Measurements from ENCODE around the gene DCDC2B. TPM values are rescaled to one million over a fixed set of nuclear protein-coding genes. Genes with fewer than 3 reads are reported as not detected.

Gene DCDC2B
- total RNA-seq, 1 experiment from 2014 or later, result 0.27 TPM

DNA sequence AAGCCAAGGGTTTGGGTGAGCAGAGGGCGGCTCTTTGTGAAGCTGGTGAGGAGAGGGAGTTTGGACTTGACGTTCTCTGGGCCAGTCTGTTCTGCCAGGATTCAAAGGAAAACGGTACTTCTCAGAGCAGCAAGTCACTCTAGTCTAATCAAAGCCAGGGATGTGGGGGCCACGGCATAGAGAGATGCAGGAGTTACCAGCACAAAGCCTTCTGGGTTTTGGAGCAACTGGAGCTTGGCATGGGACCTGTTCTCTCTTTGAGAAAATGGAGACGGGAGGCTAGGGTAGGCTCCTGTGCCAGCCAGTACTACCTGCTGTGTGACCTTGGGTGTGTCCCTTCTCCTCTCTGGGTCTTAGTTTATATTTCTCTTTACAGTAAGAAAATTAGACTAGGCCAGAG lies 27.3 kb upstream of the DCDC2B start:
- Histone ChIP-seq H3K27ac (ENCODE audit: low read depth, low read length) (peak overlapping the region; percentile 69), H3K79me2 (ENCODE audit: insufficient read depth, low read length) (peaks cover 61% of the 10 kb centered on the region)
- POLR2A ChIA-PET, result no interaction called here

More for the DNA sequence above, 27.3 kb upstream of the DCDC2B start:
- Histone ChIP-seq H3K4me1 (ENCODE audit: control insufficient read depth in 1 of 2, insufficient read depth in 2 of 2, low read length in 2 of 2) (peaks cover 15 to 32% of the 10 kb centered on the region in 2 experiments), H2AFZ (ENCODE audit: low read depth, low read length, poor library complexity, severe bottlenecking) (no peak overlapping the region), H3K4me2 (ENCODE audit: low read length) (peak overlapping the region; percentile 95), H3K27me3 (ENCODE audit: insufficient read depth, low read length) (no peaks in the 10 kb centered on the region), H3K36me3 (ENCODE audit: control insufficient read depth in 1 of 2, insufficient read depth in 2 of 2, low read length in 2 of 2) (peaks cover 31 to 45% of the 10 kb centered on the region in 2 experiments), H3K9me2 (ENCODE audit: insufficient read depth) (no peaks in the 10 kb centered on the region), H3K9me3 (ENCODE audit: control insufficient read depth in 1 of 2, insufficient read depth in 1 of 2, low read depth in 1 of 2, low read length in 2 of 2) (no peaks in the 10 kb centered on the region), H3K4me3 (replicated peaks in 1 of 2; ENCODE audit: low read depth in 1 of 2, low read length in 2 of 2) (no peak overlapping the region), H3K9ac (ENCODE audit: low read length) (peak overlapping the region; percentile 15; the same call in 1 of the 2 replicates), H4K20me1 (ENCODE audit: insufficient read depth) (peaks cover 14% of the 10 kb centered on the region; the same call in 1 of the 2 replicates)
- no TSS peak for BruUV-seq (replicated peaks)
- ATAC-seq (no peak), DNase-seq (ENCODE audit: low read depth, low spot score) (no peak)
- intact Hi-C loops (cut with micrococcal nuclease), result no loop called here
- RAD21 ChIA-PET (ENCODE audit: low non-redundant PET in 1 of 2, low total read pairs in 2 of 2, uncharacterized antibody in 2 of 2, unreplicated experiment in 2 of 2), result no interaction called here
- TF ChIP-seq CEBPB (IDR thresholded peaks at IDR 0.05; ENCODE audit: low read depth) (no peak), JUND (IDR thresholded peaks at IDR 0.05) (no peak), POLR2AphosphoS5 (IDR thresholded peaks at IDR 0.05; ENCODE audit: low read depth, low read length) (no peak), EZH2phosphoT487 (IDR thresholded peaks at IDR 0.05; ENCODE audit: borderline replicate concordance) (no peak), TCF7L2 (IDR thresholded peaks at IDR 0.05; ENCODE audit: borderline replicate concordance, extremely low read depth, insufficient read depth, insufficient read length) (no peak), SIN3A (IDR thresholded peaks at IDR 0.05; ENCODE audit: low read depth) (no peak), ZNF274 (IDR thresholded peaks at IDR 0.05; ENCODE audit: low read depth, low read length) (no peak), EZH2 (IDR thresholded peaks at IDR 0.05) (no peak), YY1 (IDR thresholded peaks at IDR 0.05; ENCODE audit: extremely low read depth, insufficient replicate concordance, low read depth, low read length) (no peak), POLR2A (IDR thresholded peaks at IDR 0.05; ENCODE audit: borderline replicate concordance, extremely low read depth, insufficient read depth, insufficient read length) (no peak), CBX3 (IDR thresholded peaks at IDR 0.05; ENCODE audit: low read depth) (no peak), EGR1 (IDR thresholded peaks at IDR 0.05; ENCODE audit: low read depth) (no peak)
- TF ChIP-seq, protein P1, sequence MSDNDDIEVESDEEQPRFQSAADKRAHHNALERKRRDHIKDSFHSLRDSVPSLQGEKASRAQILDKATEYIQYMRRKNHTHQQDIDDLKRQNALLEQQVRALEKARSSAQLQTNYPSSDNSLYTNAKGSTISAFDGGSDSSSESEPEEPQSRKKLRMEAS (IDR thresholded peaks at IDR 0.05), result no peak
- TF ChIP-seq, protein P2, sequence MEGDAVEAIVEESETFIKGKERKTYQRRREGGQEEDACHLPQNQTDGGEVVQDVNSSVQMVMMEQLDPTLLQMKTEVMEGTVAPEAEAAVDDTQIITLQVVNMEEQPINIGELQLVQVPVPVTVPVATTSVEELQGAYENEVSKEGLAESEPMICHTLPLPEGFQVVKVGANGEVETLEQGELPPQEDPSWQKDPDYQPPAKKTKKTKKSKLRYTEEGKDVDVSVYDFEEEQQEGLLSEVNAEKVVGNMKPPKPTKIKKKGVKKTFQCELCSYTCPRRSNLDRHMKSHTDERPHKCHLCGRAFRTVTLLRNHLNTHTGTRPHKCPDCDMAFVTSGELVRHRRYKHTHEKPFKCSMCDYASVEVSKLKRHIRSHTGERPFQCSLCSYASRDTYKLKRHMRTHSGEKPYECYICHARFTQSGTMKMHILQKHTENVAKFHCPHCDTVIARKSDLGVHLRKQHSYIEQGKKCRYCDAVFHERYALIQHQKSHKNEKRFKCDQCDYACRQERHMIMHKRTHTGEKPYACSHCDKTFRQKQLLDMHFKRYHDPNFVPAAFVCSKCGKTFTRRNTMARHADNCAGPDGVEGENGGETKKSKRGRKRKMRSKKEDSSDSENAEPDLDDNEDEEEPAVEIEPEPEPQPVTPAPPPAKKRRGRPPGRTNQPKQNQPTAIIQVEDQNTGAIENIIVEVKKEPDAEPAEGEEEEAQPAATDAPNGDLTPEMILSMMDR (IDR thresholded peaks at IDR 0.05 in 2 of 3, conservative IDR thresholded peaks at IDR 0.05 in 1 of 3; ENCODE audit: borderline replicate concordance in 1 of 3, insufficient read depth in 1 of 3, low read depth in 2 of 3, low read length in 2 of 3), result no peak
- TF ChIP-seq, protein P3, sequence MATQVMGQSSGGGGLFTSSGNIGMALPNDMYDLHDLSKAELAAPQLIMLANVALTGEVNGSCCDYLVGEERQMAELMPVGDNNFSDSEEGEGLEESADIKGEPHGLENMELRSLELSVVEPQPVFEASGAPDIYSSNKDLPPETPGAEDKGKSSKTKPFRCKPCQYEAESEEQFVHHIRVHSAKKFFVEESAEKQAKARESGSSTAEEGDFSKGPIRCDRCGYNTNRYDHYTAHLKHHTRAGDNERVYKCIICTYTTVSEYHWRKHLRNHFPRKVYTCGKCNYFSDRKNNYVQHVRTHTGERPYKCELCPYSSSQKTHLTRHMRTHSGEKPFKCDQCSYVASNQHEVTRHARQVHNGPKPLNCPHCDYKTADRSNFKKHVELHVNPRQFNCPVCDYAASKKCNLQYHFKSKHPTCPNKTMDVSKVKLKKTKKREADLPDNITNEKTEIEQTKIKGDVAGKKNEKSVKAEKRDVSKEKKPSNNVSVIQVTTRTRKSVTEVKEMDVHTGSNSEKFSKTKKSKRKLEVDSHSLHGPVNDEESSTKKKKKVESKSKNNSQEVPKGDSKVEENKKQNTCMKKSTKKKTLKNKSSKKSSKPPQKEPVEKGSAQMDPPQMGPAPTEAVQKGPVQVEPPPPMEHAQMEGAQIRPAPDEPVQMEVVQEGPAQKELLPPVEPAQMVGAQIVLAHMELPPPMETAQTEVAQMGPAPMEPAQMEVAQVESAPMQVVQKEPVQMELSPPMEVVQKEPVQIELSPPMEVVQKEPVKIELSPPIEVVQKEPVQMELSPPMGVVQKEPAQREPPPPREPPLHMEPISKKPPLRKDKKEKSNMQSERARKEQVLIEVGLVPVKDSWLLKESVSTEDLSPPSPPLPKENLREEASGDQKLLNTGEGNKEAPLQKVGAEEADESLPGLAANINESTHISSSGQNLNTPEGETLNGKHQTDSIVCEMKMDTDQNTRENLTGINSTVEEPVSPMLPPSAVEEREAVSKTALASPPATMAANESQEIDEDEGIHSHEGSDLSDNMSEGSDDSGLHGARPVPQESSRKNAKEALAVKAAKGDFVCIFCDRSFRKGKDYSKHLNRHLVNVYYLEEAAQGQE (IDR thresholded peaks at IDR 0.05; ENCODE audit: low read depth), result no peak
- CTCF ChIA-PET, result no interaction called here

Data from HCT116 (cell line).